Glomerular endothelial cell (primary cell): ENCODE measurements around the gene SFTPB. TPM values are rescaled to one million over a fixed set of nuclear protein-coding genes. Genes with fewer than 3 reads are reported as not detected.
"Not testable (repeated sequence)": the region's sequence is repeated elsewhere in the genome, so short reads cannot be mapped to it uniquely, and the experiment has no call there.

Experiments
- DNase-seq: peaks from one replicate; pipeline ENCODE4 v3.0.0-alpha.2; 2011; ENCODE audit warnings: low read depth, low spot score; ENCODE audit errors: extremely low read depth
- total RNA-seq: library from RNA; depleted of rRNA; stranded (reverse); fragments of >200 nt; gene quantifications from 2 replicates; pipeline ENCODE4 v1.2.3, GENCODE V29; 2015

The SFTPB gene
- not detected in 2 replicates for total RNA-seq

DNA sequence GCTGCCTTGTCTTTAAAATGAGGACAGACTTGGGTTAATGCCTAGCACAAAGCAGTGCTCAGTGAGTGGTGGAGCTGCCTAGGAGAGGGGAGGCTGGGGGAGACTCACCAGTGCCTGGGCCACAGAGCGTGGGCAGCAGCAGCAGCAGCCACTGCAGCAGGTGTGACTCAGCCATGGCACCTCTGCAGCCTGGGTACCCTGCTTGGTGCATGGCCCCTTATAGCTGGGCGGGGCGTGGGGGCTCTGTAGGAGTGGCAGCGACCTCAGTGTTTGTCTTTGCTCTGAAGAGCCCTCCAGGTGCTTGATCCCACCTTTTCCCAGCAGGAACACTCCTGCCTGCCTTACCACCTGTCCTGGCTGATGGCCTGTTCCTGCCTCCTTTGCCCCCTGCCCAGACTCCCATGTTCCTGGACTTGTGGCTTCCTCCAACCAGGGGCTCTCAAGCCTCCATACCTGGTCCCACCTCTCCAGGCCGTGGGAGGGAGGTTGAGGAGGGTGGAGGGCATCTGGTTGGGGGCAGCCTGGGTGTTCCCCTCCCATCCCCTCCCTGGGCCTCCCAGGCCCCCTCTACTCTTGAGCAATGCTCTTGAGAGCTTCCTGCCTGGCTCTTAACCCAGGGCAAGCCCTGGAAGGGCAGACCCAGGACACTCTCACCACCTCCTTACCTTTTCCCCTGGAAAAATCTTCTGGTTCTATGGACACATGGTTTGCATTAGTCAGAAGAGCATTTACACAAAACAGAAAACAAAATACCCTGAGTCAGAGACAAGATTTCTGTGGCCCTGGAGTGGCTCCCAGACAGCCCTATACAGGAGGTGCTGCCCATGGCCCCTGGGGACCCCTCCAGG lies at the start of gene SFTPB:
SFTPB (minus strand) TSS at position 191 of the 848 bp plus-strand sequence; CDS start at position 175, 16 bp downstream.
- no peak for DNase-seq

DNA sequence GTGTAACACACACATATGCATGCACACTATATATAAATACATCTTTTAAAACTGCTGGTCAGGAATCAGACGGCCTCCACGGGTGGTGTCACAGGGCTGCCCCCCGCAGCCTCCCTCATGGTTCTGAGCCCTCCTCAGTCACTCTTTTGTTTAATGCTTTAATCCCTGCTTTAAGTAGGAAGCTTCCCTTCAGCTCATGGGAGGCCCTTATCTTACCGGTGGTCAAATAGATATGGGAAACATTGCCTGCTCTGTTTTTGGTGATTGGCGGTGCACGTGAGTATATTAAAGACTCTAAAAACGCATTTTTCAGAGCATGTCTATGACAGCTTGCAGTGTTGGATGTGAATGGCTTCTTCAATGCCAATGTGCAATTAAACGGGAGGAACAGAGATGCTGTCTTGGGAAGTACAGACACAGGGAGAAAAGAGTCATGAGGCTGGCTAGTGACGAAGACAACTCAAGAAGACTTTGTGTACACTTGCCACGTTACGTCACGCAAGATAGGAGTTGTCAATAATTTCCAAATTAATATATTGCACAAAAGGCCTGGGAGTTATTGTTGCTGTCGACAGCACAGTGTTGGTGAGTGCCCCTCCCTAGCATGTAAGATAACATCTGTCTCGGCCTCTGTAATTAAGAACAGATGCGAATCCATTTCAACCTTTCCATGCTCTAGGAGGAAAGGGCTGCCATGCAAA lies 49.5 kb upstream of the SFTPB start:
- no peak for DNase-seq

DNA sequence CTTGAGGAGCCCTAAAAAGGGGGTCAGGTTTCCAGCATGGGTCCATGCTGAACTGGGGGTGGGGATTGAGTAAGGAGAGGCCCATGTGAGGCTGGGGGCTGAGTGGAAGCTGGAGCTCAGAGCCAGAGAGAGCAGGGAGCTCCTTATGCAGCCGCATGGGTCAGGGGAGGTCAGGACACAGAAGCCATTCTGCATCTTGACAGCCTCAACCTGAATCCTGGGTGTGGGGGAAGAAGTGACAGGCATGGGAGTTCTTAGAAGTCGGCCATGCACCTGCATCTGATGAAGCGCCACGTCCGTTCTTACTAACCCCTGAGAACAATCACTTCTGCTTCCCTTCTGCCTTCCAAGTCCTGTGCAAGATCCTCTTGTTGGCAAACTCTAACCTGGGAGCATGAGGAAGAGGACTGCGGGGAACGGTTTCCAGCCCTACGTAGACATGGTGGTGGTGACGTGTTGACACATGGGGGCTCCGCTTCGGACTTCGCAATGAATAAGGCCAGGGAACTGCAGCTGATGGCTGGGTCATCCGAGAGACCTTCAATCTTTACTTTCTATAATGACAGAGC lies 48.4 kb upstream of the SFTPB start:
- DNase-seq: no peak

DNA sequence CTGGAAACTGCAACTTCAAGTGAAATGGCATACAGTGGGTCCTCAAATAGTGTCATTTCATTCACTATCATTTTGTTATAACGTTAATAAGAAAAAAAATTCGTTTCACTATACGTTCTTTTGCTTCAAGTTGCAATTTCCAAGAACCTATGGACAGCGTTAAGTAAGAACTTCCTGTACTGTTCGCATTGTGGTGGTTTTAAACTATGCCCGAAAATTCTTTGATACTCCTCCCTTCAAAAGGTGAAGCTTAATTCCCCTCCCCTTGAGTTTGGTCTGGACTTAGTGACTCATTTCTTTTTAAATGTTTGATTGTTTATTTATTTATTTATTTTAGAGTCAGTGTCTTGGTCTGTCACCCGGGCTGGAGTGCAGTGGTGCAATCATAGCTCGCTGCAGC lies 46.8 kb upstream of the SFTPB start:
- no peak for DNase-seq

DNA sequence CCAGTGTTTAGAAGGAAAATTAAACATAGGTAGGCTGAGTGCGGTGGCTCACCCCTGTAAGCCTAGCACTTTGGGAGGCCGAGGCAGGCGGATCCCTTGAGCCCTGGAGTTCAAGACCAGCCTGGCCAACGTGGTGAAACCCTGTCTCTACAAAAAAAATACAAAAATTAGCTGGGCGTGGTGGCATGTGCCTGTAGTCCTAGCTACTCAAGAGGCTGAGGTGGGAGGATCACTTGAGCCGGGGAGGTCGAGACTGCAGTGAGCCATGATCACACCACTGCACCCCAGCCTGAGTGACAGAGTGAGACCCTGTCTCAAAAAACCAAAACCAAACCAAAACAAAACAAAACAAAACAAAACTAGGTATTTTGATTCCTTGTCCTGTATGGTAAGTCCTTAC lies 46.4 kb upstream of the SFTPB start:
- not testable (repeated sequence) for DNase-seq

DNA sequence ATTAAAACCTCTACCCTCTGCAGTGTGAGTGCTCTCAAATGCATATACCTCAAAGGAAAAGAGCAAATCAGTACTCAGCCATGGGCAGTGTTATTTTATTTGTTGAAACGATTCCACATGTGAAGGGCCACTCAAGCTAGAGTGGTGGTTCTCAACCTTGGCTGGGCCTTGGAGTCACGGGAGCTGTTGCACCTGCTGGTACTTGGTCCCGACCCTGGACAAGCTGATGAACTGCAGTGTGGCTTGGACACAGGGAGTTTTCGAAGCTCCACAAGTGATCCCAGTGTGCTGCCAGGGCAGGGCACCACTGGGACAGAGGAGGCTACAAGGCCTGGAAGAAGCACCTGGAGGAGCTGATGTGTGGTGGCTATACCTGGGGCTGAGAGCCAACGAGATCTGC lies 45.8 kb upstream of the SFTPB start:
- no peak for DNase-seq

DNA sequence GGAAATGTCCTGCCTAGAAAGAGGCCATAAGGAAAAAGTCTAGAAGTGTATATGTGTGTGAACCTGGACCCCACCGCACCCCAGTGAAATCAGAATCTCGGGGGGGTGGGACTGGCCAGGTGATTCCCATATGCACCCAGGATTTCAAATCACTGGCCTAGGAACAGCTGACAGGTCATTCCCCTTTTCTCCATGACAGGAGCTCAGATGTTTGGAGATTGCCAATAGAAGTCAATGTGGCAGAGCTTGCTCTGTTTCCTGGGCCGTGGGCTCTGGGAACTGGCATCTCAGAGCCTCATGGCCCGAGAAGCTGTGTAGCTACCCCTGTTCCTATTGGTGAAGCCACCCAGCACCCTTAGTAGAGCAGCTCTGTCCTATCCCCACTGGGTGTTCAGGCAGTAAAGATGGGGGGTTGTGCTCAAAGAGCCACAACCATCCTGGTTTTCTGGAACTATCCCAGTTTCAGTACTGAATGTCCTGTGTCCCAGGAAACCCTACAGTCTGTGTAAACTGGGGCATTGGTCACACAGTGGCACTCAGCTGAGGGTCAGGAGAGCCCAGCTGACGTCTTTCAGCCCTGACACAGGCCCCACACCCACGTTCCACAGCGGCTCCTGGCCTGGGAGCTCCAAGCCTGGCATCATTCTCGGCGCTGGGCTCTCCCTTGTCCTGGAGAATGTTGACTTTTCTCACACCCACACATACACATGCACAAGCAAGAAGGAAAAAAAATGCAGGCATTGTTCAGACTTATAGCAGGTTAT lies 45.0 kb upstream of the SFTPB start:
- DNase-seq: no peak

DNA sequence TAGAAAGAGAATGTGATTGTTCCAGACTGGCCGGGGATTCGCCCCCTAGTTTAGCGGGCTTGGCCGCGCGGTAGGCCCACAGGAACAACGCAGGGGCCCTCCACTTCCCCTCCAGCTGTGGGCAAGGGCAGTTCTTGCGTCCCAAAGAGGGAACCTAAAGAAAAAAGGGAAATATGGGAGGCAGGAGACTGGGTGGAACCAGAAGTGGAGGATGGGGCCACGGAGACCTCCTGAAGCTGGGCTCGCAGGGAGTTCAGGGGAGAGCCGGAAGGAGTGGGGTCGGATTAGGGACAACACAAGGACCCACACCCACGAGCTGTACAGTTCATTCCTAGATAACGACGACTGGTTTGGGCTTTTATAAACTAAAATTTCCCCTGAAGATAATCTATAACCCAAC lies 44.3 kb upstream of the SFTPB start:
- DNase-seq: no peak

DNA sequence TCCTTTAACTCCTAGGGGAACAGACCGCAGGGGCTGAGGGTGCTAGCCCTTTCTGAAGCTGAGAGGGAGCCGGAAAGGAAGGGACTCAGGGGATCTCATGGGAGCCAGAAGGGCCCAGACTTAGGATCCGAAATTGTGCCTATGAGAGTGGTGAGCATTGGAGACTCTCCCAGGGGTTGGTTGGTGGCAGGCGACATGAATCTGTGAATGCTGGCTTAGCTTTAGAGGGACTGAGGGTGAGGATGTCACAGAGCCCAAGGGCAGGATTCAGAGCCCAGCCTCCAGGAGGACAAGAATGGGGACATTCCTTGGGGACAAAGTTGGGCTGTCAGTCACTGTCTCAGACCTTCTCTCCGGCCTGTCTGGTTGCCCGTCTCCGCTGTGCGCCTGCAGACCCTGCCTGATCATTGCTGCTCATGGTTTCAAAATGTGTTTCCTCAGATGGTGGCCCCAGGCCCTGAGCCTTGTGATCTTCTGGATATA lies 43.6 kb upstream of the SFTPB start:
- no peak for DNase-seq

DNA sequence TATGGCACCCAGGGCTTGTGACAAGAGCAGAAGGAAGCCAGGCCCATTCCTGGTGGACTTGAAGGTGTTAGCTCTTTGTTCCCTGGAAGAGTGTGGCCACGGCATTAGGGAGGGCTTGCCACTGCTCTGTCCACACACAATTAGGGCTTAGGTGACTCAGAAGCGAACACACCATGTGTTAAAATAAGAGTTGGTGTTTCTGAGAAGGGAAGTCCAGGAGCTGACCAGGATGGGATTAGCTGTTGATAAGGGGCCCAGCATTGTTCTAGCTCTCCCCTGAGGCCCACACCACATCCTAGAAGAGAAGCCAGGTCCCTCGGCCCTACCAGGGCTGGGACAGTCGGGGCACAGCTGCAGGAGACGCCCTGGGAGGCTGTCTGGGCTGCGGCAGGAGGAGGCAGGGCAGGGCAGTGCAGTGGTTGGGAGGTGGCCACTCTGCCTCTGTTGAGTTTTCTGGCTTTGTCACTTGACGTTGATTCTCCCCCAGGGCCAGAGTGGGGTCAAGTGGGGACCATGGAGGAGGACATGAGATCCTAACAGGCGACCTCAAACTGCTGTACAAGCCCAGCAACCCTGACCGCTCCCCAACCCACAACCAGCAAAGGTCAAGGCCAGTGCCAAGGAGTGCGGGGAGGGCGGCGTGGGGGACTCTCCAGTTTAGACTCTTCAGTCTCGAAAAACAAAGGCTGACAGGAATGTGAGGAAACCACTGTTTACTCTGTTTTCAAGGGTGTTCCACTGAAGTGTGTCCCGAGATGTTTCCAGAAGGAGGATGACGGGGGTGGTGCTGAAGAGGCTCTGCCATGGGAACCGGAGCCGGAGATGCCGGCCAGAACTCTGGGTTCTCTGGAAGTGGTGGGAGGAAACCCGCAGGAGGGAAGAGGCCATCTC lies 42.9 kb upstream of the SFTPB start:
- DNase-seq: no peak

DNA sequence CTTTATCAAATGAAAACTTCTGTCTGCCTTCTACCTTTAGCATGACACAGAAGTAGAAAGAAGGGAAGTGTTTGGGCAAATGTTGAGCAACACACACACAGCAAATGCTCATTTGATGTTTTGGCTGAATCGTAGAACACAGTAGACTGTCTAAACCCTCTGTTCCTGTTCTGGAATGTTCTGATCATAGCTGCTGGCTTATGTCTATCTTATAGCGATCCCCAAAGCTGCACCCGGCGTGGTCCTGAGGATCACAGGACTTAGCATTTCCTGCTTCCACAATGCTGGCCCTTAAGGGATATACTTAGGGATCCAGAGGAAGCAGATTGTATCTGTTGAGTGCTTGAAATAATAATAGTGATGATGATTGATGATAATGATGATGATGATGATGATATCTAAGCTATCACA lies 41.4 kb upstream of the SFTPB start:
- no peak for DNase-seq

DNA sequence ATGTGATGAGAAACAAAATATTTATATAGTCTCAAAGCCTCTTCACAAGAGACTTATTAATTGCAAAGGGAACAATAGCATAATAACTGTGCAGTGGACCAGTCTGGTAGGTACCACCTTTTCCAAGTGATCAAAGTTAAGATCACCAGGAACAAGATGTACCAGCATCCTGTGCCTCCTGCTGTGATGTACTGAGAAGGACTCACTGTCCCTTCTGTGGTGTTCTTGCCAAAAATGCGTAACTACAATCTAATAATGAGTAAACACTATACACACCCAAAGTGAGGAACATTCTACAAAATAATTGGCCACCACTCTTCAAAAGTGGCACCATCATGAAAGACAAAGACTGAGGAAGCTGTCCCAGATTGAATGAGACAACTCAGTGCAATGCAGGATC lies 40.6 kb upstream of the SFTPB start:
- no peak for DNase-seq

DNA sequence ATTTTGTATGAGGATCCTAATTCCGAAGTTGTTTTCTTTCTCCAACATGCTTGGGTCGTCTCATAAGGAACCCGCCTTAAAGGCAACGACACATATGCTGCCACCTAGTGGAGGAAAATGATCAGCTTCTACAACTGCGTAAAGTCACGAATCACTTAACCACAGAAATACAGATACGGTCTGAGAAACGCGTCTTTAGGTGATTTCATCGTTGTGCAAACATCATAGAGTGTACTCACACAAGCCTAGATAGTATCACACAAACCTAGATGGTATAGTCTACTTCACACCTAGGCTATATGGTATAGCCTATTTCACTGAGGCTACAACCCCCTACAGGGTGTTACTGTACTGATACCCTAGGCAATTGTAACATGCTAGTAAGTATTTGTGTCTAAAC lies 39.3 kb upstream of the SFTPB start:
- peak; percentile 84 for DNase-seq

DNA sequence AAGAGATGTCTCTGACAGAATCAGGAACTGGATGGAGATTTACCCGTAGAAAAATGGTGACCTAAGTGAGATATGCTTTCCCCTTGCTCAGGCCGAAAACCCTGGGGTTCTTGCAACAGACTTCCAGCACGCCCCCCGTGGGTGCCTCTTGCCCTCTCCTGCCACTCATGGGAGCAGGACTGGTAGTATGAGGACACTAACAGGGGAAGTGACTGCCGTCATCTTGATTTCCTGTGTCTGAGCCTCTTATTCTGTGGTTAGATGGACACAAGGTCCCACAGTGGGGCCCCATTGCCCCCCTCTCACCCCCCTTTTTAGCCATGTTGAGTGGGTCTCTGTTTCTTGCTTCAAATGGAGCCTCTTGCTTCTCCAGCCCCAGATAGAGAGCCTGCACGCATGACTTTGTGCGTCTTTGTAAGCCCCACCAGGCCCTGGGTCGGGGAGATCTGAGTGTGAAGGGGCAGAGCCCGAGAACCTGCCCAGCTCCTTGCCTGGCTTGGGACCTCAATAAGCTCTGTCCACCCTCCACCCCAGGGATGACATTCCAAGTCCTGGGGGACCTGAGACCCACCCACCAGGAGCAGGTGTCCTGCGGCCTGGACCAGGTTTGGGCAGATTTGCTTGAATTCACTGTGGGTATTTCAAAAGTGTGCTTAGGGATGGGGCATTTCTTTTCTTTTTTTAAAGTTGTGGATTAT lies 38.7 kb upstream of the SFTPB start:
- no peak for DNase-seq

DNA sequence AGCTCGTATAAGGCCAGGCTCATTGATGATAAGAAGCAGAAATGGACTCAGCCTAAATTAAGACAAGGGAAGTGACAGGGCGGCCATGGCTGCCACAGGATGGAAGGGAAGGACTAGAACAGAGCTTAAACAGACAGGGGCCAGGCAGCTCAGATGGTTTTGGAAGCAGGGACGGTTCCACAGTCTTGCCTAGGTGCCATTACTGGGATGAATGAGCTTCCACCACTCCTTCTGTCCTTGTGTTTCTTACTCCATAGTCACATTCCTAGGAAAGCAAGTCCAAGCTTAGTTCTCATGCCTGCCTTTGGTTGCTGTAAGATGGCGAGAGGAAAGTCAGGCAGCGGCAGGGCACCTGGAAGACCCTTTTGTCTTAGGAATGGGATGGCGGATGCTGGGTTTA lies 38.1 kb upstream of the SFTPB start:
- DNase-seq: no peak

DNA sequence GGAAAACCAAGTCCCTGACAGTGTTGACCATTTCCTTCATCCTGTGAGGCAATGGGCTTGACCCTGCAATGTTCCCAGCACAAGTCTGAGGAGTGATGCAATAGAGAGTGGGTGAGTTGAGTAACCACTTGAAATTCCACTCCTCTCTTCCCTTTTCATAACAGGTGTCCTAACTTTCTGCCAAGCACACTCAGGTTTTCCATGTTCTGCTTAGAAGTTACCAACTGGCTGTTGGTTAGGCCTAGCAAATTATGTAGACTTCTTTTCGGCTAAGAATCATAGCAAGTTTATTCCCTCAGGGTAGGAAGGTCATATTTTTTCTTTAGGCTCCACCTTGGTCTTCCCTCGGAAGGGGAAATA lies 37.7 kb upstream of the SFTPB start:
- DNase-seq: no peak

DNA sequence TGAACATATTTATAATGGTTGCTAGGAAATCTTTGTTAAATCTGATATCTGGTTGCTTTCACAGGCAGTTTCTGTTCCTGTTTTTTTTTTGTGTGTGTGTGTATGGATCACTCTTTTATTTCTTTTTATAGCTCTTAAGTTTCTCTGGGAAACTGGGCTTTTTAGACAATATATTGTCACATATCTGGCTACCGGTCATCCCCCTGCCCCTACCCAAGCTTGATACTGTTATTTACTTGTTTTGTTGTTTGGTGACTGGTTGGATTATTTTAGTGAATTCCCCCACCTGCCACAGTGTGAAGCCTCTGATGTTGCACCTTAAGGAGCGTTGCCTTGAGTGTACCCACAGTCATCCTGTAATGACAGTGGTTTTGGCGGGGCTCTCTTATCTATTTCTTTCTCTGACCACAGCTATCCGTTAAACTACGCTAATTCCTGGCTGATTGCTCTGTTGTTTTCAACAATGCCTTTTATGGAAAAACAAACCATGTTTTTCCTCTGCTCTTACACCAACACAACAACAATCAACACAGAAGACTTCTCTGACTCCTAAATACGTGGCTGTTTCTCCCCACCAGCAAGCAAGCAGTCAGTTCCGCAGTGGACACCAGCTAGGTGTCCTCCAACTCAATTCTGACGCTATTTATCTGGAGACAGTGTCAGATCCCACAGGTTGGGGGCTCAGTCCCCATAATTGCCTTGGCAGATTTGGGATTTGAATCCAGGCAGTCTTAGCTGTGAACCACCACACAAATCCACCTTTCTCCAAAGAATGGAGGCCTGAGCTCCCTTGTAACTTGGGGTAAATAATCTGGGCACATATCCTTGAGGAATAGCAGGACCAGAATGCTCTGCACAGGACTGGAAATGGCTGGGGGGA lies 37.0 kb upstream of the SFTPB start:
- DNase-seq: no peak

DNA sequence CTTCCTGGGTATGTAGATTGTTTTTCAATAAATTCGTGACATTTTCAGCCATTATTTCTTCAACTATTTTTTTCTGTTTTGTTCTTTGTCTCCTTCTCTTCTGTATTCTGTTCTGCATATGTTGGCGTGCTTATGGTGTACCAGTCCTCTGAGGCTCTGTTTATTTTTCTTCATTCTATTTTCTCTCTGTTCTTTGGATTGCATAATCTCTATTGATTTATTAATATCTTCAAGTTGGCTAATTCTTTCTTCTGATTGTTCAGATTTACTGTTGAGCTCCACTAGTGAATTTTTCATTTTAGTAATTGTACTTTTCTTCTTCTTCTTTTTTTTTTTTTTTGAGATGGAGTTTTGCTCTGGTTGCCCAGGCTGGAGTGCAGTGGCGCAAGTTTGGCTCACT lies 36.0 kb upstream of the SFTPB start:
- DNase-seq: no peak

DNA sequence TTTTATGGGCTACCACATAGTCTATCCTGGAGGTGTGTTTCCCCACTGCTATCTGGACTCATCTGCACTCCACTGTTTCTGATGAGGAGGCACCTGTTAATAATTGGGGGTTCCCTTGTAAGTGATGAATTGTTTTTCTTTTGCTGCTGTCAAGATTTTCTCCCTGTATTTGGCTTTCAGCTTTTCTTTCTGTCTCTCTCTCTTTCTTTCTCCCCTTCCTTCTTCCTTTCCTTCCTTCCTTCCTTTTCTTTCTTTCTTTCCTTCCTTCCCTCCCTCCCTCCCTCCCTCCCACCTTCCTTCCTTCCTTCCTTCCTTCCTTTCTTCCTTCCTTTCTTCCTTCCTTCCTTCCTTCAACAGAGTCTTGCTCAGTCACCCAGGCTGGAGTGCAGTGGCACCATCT lies 35.3 kb upstream of the SFTPB start:
- no peak for DNase-seq
